Thyroid gland (tissue), 4 donors: ENCODE results near the gene SYNJ2.

Experiments
- CTCF ChIP-seq, 6 experiments: fragments of 200-600 bp in 3 of 6; fragments of 450-650 bp in 3 of 6; sonication (generic) in 3 of 6; IDR thresholded peaks; one replicate each; pipeline ENCODE4 v1.5.1; 2016 to 2019; ENCODE audit warnings: antibody characterized with exemption in 6 of 6, mild to moderate bottlenecking in 2 of 6, inconsistent platforms in 1 of 6, moderate library complexity in 1 of 6
- POLR2A ChIP-seq, 2 donors: fragments of 450-650 bp; IDR thresholded peaks; one replicate each; pipeline ENCODE4 v1.6.1; 2017; ENCODE audit warnings: antibody characterized with exemption in 2 of 2, mild to moderate bottlenecking in 2 of 2, moderate library complexity in 1 of 2

DNA sequence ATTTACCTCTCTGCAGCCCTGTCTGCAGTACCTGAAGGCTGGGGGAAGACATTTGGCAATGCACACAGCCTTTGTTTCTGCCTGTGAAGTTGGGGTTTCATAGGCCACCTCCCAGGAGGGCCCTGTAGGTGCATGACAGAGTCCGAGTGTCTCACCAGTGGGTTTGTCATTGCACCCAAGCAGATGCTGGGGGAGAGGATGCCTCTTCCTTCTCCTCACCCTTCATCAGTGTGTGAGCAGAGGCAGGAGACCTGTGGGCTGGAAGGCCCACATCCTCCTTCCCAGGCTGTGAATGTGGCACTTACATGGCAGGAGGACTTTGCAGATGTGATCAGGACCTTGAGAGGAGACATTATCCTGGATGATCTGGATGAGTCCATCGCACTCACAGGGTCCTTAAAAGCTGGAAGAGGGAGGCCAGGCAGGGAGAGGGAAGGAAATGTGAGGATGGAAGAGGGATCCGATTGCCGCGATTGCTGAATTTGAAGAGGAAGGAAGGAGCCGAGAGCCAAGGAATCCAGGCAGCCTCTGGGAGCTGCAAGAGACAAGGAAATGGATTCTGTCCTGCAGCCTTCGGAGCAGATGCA is 30.4 kb downstream of the SYNJ2 start:
- no peak for TF ChIP-seq CTCF (IDR thresholded peaks at IDR 0.05)
- TF ChIP-seq POLR2A (IDR thresholded peaks at IDR 0.05): no peak
